GM12878 (cell line): ENCODE results near the gene BBS2. TPM values are rescaled to one million over a fixed set of nuclear protein-coding genes. Genes with fewer than 3 reads are reported as not detected.

Source experiments
- ATAC-seq: fragments of 200-7000 bp; cut with Tn5 transposase; 3 replicates; pipeline ENCODE4 v1.9.1; 2020; ENCODE audit warnings: mild to moderate bottlenecking, moderate library complexity
- BruUV-seq: library from RNA; stranded (reverse); fragments of 400-500 nt; replicated peaks from 2 replicates; lab custom pipeline; 2021; lab: Mats Ljungman, UMichigan
- CTCF ChIA-PET: fragments of 300-600 bp; sonication (Branson Sonifier 250); formaldehyde crosslinking; extraction: SDS; loops from one replicate; lab custom pipeline; 2021; ENCODE audit warnings: inconsistent platforms; lab: Yijun Ruan, JAX
- POLR2A ChIA-PET: fragments of 350-600 bp; formaldehyde crosslinking; extraction: SDS; loops from one replicate; lab custom pipeline; 2021; ENCODE audit warnings: inconsistent platforms; lab: Charles Lee
- RAD21 ChIA-PET: fragments of 300-600 bp; sonication (Branson Sonifier 250); formaldehyde crosslinking; loops from one replicate; lab custom pipeline; 2023; ENCODE audit warnings: antibody characterized with exemption; ENCODE audit not compliant: unreplicated experiment; lab: Charles Lee
- SMC1A ChIA-PET: fragments of 300-600 bp; sonication (Branson Sonifier 250); formaldehyde crosslinking; loops from one replicate; lab custom pipeline; 2023; ENCODE audit not compliant: unreplicated experiment, uncharacterized antibody; lab: Charles Lee
- DNase-seq: peaks from one replicate; pipeline ENCODE4 v3.0.0-alpha.2; 2011; ENCODE audit warnings: low read depth, low spot score
- FAIRE-seq: peaks from 3 replicates; lab custom pipeline; 2011; peaks lifted over from hg19 to GRCh38; lab: Jason Lieb, UNC
- H2AFZ ChIP-seq: 2 replicates; pipeline ENCODE4 v1.6.0; 2011; ENCODE audit warnings: low read depth, low read length, control low read depth; ENCODE audit not compliant: control insufficient read depth
- H3K27ac ChIP-seq: 2 replicates; pipeline ENCODE4 v1.5.1; 2011; ENCODE audit warnings: control low read depth; ENCODE audit not compliant: control insufficient read depth, insufficient read depth
- H3K27me3 ChIP-seq, 2 experiments: replicated peaks in 1 of 2; 2 replicates each; pipeline versions ENCODE4 v1.6.0 to v1.6.1; 2011; ENCODE audit warnings: low read length in 1 of 2; ENCODE audit not compliant: control insufficient read depth in 2 of 2, insufficient read depth in 2 of 2
- H3K36me3 ChIP-seq, 2 experiments: 2 replicates each; pipeline ENCODE4 v1.5.1; 2011; ENCODE audit warnings: low read length in 1 of 2; ENCODE audit not compliant: control insufficient read depth in 2 of 2, insufficient read depth in 2 of 2
- H3K4me1 ChIP-seq: 2 replicates; pipeline ENCODE4 v1.6.1; 2011; ENCODE audit warnings: mild to moderate bottlenecking, low read length, moderate library complexity, mixed read lengths; ENCODE audit not compliant: control insufficient read depth, insufficient read depth
- H3K4me2 ChIP-seq: 2 replicates; pipeline ENCODE4 v1.6.0; 2011; ENCODE audit warnings: control low read depth; ENCODE audit not compliant: control insufficient read depth, insufficient read depth
- H3K4me3 ChIP-seq: fragments of 200-600 bp; sonication (generic); 2 replicates; pipeline ENCODE4 v1.5.1; 2016
- H3K79me2 ChIP-seq: 2 replicates; pipeline ENCODE4 v1.6.0; 2011; ENCODE audit warnings: low read length; ENCODE audit not compliant: control insufficient read depth, insufficient read depth
- H3K9ac ChIP-seq: 2 replicates; pipeline ENCODE4 v1.8.0; 2011; ENCODE audit warnings: low read length, control low read depth, mixed read lengths; ENCODE audit not compliant: control insufficient read depth, insufficient read depth
- H3K9me3 ChIP-seq: replicated peaks from 3 replicates; pipeline ENCODE4 v1.5.1; 2011; ENCODE audit warnings: mild to moderate bottlenecking, low read length; ENCODE audit not compliant: control insufficient read depth, insufficient read depth
- H4K20me1 ChIP-seq: 2 replicates; pipeline ENCODE4 v1.6.0; 2011; ENCODE audit not compliant: control insufficient read depth, insufficient read depth
- ASH2L ChIP-seq: fragments of 300-600, 200-600 bp; sonication (generic); IDR thresholded peaks from 2 replicates; pipeline ENCODE4 v1.6.1; 2017; ENCODE audit warnings: low read depth, mild to moderate bottlenecking, borderline replicate concordance
- EED ChIP-seq: sonication (generic); IDR thresholded peaks from 2 replicates; pipeline ENCODE4 v1.6.1; 2016; ENCODE audit warnings: antibody characterized with exemption, low read depth
- GABPA ChIP-seq: IDR thresholded peaks from 2 replicates; pipeline ENCODE4 v1.6.1; 2014; ENCODE audit warnings: antibody characterized with exemption, low read depth, mild to moderate bottlenecking, inconsistent platforms
- KLF5 ChIP-seq: fragments of 450-650 bp; IDR thresholded peaks from 2 replicates; pipeline ENCODE4 v1.6.1; 2014; ENCODE audit warnings: mild to moderate bottlenecking; ENCODE audit not compliant: partially characterized antibody
- MEF2A ChIP-seq: IDR thresholded peaks from 2 replicates; pipeline ENCODE4 v1.6.1; 2011; ENCODE audit warnings: low read depth, mild to moderate bottlenecking, low read length, moderate library complexity; ENCODE audit not compliant: insufficient read depth
- NR2C1 ChIP-seq: fragments of 450-650 bp; IDR thresholded peaks from 2 replicates; pipeline ENCODE4 v1.6.1; 2017; ENCODE audit warnings: antibody characterized with exemption, mild to moderate bottlenecking, moderate library complexity
- NR2C2 ChIP-seq: IDR thresholded peaks from 2 replicates; pipeline ENCODE4 v1.6.1; 2011; ENCODE audit warnings: borderline replicate concordance, low read depth; ENCODE audit not compliant: control insufficient read depth, insufficient read length
- POLR2A ChIP-seq: IDR thresholded peaks from 2 replicates; pipeline ENCODE4 v1.6.1; 2011; ENCODE audit warnings: low read depth, mild to moderate bottlenecking, low read length
- SMC3 ChIP-seq: IDR thresholded peaks from 2 replicates; pipeline ENCODE4 v1.6.1; 2011; ENCODE audit warnings: low read length, improper control_type of control experiment, borderline replicate concordance
- ZNF217 ChIP-seq: fragments of 450-650 bp; IDR thresholded peaks from 2 replicates; pipeline ENCODE4 v1.6.1; 2017; ENCODE audit warnings: antibody characterized with exemption, mild to moderate bottlenecking
- ZZZ3 ChIP-seq: IDR thresholded peaks from 2 replicates; pipeline ENCODE4 v1.6.1; 2011; ENCODE audit warnings: low read depth; ENCODE audit not compliant: control insufficient read depth, insufficient read length
- in situ Hi-C: fragments of 300-500 bp; cut with MboI; formaldehyde crosslinking; loops from 9 replicates; pipeline ENCODE4 v1.14.3; 2018; ENCODE audit warnings: mixed read lengths
- intact Hi-C: fragments of 100-400 bp; cut with micrococcal nuclease; formaldehyde crosslinking; loops from one replicate; pipeline ENCODE4 v1.14.2; 2022; ENCODE audit not compliant: unreplicated experiment
- polyA plus RNA-seq, 11 experiments: library from polyadenylated mRNA; depleted of rRNA in 4 of 11; unstranded in 6 of 11; stranded (reverse) in 5 of 11; fragments of >200 nt; fragmentation: Nextera tagmentation in 4 of 11; fragmentation: Illumina TruSeq in 1 of 11; extraction: Ambion mirVana in 4 of 11; extraction: Trizol in 1 of 11; gene quantifications; 1 replicate in 1 of 11; 2 replicates in 10 of 11; pipeline versions ENCODE4 v1.2.1 to v1.2.3, GENCODE V29; 2011 to 2016; ENCODE audit warnings: inconsistent platforms in 2 of 11, missing spikeins in 2 of 11, low read depth in 1 of 11
- total RNA-seq, 4 experiments: library from RNA; depleted of rRNA in 3 of 4; stranded (reverse); fragments of >200 nt in 3 of 4; fragmentation: Illumina TruSeq in 1 of 4; extraction: Trizol in 1 of 4; gene quantifications; 2 replicates each; pipeline versions ENCODE4 v1.2.1 to v1.2.3, GENCODE V29; 2013 to 2021
- TF ChIP-seq, protein P1 (sequence below): fragments of 150-350 bp; IDR thresholded peaks from 2 replicates; pipeline ENCODE4 v1.6.1; 2016; ENCODE audit warnings: low read depth, low read length
- TF ChIP-seq, protein P2 (sequence below): fragments of 450-650 bp; IDR thresholded peaks from 2 replicates; pipeline ENCODE4 v1.6.1; 2016; ENCODE audit warnings: mild to moderate bottlenecking

The BBS2 gene
- total and polyA plus RNA-seq, 10 of the 15 experiments (the other 5 are each of a cell fraction or from before 2014, with no cell fraction given), result 4.9 to 38.3 (median 16.4) TPM

DNA sequence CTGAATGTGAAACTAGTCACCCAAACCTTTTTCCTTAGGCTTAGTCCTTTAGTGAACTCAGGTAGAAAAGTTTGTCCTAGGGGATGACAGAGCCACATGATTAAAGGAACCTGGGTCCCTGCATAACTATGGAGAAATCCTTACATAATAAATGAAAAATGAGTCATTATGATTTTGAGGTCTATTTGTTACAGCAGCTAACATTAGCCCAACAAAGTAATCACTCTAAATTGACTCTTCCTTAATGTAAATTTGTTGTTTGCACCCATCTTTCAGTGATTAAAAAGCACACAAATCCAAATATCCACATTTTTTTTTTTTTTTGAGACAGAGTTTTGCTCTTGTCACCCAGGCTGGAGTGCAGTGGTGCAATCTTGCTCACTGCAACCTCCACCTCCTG is 36.4 kb downstream of the BBS2 start:
- Histone ChIP-seq H3K36me3 (peaks cover 3 to 6% of the 10 kb centered on the region in 2 experiments; a peak in 3 of 4 replicates), H3K79me2 (no peaks in the 10 kb centered on the region), H3K27ac (no peak overlapping the region), H4K20me1 (no peaks in the 10 kb centered on the region), H3K9me3 (no peaks in the 10 kb centered on the region), H3K4me2 (no peak overlapping the region), H2AFZ (no peak overlapping the region), H3K27me3 (no peaks in the 10 kb centered on the region), H3K4me3 (no peak overlapping the region), H3K4me1 (no peaks in the 10 kb centered on the region), H3K9ac (no peak overlapping the region)
- ChIA-PET SMC1A (no interaction called here), RAD21 (no interaction called here), CTCF (interaction anchor here (0.6 kb wide), 1 partner anchor 218 kb away, joined by 3 read pairs; no protein-coding TSS in a partner anchor), POLR2A (no interaction called here)
- FAIRE-seq (no peak), ATAC-seq (no peak), DNase-seq (no peak)
- no peak for TF ChIP-seq MEF2A
- TF ChIP-seq, protein P1, sequence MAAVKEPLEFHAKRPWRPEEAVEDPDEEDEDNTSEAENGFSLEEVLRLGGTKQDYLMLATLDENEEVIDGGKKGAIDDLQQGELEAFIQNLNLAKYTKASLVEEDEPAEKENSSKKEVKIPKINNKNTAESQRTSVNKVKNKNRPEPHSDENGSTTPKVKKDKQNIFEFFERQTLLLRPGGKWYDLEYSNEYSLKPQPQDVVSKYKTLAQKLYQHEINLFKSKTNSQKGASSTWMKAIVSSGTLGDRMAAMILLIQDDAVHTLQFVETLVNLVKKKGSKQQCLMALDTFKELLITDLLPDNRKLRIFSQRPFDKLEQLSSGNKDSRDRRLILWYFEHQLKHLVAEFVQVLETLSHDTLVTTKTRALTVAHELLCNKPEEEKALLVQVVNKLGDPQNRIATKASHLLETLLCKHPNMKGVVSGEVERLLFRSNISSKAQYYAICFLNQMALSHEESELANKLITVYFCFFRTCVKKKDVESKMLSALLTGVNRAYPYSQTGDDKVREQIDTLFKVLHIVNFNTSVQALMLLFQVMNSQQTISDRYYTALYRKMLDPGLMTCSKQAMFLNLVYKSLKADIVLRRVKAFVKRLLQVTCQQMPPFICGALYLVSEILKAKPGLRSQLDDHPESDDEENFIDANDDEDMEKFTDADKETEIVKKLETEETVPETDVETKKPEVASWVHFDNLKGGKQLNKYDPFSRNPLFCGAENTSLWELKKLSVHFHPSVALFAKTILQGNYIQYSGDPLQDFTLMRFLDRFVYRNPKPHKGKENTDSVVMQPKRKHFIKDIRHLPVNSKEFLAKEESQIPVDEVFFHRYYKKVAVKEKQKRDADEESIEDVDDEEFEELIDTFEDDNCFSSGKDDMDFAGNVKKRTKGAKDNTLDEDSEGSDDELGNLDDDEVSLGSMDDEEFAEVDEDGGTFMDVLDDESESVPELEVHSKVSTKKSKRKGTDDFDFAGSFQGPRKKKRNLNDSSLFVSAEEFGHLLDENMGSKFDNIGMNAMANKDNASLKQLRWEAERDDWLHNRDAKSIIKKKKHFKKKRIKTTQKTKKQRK, result no peak
- TF ChIP-seq EED, result no peak
- TF ChIP-seq GABPA, result no peak
- no peak for TF ChIP-seq NR2C2
- no peak for TF ChIP-seq KLF5
- no peak for TF ChIP-seq NR2C1
- TF ChIP-seq ASH2L, result no peak
- TF ChIP-seq, protein P2, sequence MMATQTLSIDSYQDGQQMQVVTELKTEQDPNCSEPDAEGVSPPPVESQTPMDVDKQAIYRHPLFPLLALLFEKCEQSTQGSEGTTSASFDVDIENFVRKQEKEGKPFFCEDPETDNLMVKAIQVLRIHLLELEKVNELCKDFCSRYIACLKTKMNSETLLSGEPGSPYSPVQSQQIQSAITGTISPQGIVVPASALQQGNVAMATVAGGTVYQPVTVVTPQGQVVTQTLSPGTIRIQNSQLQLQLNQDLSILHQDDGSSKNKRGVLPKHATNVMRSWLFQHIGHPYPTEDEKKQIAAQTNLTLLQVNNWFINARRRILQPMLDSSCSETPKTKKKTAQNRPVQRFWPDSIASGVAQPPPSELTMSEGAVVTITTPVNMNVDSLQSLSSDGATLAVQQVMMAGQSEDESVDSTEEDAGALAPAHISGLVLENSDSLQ, result no peak
- TF ChIP-seq POLR2A, result no peak
- no peak for TF ChIP-seq ZZZ3
- no peak for TF ChIP-seq ZNF217
- no peak for TF ChIP-seq SMC3
- in situ Hi-C loops (no loop called here), intact Hi-C loops (no loop called here)
- BruUV-seq, result no TSS peak
